Activated T-cell treated with anti-CD3 and anti-CD28 coated beads for 48 hours (primary cell): ENCODE data around the gene IGF2.

ENCODE experiments used
- DNase-seq: peaks from one replicate; pipeline ENCODE4 v3.0.0-alpha.2; 2020; ENCODE audit warnings: low read depth

The IGF2 gene

DNA sequence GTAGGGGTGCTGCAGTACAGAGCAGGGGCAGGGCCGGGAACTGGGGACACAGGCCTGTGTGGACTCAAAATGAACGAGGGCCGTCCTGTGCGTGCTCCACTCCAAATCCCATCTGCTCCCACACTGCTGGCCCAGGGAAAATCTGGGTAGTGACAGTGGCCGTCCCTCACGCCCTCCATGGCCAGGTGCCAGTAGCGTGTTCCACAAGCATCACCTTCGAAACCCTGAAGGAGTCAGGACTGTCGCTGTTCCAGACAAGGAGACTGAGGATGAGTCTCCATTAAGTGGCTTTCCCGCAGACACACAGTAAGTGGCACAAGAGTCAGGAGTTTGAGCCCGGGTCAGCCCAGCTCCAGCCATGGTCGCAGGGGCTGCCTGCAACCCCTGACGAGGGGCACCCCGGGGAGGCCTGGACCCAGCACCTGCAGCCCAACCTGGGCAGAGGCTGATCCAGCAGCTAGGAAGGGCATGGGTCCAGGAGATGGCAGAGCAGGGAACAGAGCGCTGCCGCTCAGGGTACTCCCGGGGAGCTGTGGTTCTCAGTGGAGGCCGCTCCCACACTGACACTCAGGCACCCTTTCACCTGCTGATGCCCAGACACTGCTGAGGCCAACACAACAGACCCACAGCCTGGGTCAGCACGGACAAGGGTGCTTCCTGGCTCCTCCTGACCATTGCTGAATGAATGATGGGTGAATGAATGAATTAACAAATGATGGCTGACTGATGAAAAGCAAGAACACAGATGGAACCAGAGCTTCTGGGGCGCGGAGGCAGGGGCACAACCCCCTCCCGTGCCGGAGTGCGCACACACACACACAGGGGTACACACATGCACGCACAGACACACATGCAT, 35.3 kb downstream of the IGF2 start:
- DNase-seq, result no peak

DNA sequence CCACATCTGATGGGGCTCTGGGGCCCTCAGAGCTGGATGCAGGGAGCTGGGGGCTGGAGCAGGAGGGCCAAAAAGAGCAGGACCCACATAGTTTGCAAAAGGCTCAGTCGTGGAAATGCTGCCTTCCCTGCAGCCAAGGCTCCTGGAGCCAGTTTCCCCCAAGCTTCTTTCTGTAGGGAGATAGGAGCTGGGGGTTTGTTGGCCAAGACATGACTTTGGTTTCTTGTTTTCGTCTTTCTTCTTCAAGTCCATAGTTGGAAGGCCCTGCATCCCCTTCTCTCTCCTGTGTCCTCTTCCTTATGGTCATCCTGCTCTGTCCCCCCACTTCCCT, 36.3 kb downstream of the IGF2 start:
- no peak for DNase-seq

DNA sequence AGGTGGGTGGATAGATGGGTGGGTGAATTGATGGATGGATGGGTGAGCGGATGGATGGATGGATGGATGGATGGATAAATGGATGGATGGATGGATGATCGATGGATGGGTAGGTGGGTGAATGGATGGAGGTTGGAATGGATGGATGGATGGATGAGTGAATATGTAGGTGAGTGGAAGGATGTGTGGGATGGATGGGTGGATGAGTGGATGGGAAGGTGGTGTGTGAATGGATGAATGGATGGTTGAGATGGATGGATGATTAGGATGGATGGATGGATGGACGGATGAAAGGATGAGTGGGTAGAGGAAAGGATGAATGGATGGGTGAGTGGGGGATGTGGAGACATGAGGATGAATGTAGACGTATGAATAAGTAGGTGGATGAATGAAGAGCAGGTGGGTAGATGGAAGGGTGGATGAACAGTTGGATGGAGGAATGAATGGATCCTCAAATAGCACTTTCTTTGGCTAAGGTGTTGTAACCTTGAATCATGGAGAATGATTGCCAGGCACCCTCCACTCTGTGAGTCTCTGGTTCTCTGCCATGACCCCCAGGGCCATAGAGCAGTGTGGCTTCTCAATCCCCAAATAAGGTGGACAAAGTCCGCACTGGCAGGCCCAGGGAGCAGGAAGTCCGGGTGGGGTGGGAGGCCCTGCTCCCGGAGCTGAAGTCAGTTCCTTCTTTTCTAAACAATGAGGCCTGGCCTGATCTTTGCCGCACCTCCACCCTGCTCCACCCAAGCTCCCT, 36.9 kb downstream of the IGF2 start:
- no peak for DNase-seq

DNA sequence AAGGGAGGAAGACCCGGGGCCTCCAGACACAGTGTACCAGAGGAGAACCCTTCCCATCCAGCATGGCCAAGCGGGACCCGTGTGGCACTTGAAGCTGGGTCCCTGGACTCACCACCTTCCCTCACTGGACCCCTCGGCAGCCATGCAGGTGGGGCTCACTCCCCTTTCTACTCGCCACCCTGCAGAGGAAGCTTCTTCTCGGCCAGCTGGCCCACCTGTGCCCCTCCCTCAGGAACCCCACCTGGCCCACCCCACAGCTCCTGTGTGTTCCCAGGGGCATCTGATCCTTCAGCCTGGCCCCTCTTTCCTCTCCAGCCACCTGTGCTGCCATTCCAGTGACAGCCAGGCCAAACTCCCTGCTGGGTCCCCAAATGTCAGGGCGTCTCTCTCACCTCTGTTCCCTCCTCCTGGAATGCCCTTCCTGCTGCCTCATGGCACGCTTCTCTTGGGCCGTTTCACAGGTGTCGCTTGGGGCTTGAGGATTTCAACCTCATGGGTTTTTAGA, 38.0 kb downstream of the IGF2 start:
- DNase-seq, result no peak

DNA sequence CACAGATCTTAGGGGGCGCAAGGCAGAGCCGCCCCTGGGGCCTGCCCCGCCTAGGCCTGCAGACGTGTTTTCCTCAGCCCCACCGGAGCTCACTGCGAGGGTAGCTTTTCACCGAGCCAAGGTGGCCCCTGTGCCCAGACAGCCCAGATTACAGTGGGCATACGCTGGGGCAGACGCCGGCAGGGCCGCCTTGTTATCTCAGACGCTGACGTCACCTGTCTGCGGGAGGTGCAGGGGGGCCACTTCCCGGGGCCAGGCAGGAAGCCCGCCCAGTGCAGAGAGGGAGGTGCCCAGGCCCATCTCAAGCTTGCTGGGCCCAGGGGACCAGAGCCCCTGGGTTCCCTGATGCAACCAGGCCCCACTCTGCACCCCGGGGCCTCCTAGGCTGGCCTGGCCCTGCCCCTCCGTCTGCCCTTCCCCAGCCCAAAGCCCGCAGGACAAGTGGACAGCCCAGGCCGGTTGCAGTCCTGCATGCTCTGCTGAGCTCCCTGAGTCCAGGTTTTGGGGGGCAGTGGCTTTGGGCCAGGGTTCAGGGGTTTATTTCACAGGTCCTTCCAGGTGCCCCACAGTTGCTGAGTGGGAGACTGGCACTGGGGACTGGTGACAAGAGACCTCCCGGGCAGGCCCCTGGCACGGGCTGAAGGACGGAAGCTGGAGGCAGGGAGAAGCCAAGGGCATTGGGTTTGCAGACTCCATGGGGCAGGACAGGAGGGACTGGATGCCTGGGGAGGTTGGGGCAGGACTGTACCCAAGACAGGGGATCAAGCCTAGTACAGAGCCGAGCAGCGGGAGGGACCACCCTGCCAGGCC, 38.6 kb downstream of the IGF2 start:
- no peak for DNase-seq

DNA sequence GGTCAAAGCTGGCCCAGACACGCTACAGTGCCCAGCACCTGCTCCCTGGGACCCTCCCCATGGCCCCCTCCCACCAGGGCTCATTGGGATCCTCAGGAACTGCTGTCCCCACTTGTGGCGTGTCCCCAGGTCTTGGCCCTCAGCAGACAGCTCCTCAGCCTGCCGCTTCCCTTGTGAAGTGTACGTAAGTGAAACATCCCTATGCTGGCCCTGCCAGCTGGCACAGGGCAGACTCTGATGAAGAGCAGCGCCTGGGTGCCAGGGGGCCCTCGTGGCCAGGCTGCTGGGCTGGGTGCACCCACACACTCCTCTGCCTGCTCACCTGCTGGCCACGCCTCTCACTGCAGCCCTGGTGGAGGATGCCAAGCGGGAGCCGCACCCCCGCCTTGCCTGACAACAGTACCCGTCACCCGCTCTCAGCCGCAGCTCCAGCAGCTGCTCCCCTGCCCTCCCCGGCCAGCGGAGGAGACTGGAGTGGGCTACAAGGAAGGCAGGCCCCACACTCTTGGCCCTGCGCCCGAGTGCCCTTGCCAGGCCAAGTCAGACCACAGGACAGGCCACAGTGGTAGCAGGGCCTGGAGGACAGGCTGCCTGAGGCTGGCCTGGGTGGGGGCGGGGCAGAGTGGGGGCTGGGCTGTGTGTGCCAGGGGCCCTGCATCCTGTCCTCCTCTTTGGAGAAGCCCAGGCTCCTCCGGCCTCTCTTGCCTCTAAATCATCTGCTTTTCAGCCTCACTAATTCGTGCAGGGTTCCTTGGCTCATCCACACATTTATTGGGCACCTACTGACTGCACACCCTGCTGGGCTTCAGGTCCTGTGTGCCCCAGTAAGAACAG, 39.5 kb downstream of the IGF2 start:
- DNase-seq, result no peak

DNA sequence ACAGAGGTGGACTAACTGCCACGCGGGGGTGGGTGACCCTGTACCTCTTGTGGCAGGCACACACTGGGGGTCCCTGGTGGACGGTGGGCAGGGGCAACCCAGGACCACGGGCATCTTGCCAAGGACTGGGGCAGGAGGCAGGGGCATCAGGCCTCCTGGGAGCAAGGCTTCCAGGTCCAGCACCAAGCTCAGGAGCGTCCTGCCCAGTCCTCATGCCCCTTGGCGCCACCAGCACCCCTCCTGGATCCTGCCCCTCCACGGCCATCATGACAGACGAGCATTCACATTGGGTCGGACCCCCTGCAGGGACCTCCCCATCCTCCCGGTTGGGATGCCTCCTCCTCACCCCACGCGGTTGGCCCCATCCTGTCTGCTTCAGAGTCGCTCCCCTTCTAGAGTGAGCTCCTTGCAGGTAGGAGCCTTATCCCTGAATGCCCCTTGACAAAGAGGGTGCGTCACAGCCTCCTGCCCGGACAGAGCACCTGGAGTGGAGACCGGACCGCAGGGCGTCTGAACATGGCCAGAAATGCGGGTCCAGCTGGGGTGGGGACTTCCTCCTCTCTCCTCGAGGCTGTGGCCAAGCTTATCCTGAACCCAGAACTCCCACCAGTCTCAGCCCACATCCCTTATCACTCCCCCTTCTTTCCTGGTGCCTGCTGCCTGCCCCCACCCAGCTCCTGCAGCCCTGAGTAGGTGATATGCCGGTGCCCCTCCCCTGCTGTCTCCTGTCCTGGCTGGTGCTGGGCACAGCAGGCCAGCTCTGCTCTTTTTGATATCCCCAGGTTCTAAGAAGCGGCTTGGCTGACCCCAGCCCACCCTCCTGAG, 40.3 kb downstream of the IGF2 start:
- DNase-seq, result no peak

DNA sequence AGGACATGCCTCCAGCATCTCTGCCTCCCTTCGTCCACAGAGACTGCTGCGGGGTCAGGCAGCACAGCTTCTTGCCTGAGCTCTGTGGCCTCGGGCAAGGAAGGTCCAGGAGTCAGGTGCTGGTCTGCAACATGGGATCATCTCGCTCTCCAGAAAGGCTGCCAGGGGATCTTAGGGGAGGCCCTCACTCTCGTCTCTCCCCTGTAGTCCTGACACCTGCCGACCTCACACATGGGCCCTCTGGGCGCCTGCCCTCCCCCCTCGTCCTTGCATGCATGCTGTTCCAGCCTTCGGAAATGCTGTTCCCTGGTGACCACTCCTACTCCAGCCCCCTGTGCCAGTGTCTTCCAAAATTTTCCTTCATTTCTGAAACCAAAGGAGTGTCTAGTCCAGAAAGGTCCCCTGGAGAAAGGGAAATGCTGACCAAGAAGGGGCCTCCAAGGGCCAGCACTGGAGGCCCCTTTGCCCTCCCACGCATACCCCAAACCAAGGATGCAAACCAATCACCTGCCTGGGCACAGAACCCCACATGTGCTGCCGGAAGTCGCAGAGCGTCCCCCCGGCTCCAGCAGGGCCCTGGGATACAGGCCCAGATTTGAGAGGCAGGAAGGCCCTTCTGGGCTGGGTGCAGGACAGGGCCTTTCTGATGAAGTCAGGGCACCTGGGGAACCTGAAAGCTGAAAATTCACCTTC, 41.0 kb downstream of the IGF2 start:
- DNase-seq, result no peak

DNA sequence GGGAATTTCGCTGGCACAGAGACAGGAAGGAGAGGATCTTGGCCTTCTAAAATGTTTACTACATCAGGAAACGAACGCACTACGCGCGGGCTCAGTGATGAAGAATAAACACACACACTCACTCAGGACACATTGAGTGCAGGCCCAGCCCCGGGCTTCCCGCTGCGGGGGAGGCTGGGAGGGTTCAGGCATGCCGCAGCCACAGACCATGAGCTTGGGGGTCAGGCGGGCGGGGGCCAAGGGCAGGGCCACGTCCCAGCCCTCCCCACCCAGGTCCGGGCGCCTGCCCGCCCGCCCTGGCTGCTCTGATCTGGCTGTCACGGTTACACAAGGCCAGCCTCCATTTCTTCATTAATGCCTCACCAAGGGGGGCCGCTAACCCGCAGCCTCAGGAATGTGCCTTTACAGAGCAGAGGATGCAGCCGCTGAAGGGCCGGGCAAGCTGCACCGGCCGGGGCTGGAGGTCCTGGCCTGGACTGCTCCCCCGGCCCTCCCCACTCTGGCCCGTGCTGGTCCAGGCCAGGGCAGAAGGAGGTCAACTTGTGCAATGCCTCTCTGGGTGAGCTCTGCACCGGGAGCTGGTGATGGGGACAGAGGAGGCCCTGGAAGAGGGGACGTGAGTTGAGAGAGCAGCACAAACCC, 41.7 kb downstream of the IGF2 start:
- no peak for DNase-seq

DNA sequence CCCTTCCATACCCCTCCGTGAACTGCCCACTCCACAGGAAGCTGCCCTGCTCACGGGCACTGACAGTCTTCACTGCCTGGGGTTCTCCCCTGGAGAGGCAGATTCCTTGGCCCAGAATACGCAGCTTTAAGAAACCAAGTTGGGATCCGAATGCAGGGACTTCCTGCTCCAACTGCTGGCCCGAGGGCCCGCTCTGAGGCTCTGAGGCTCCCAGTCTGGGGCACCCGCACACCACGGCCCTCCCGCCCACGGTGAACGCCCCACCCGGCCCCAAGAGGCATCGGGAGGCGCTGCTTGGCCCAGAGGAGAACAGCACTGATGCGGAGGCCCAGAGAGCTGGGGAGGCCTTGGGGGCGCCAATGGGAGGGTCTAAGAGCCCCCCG, 42.3 kb downstream of the IGF2 start:
- no peak for DNase-seq

DNA sequence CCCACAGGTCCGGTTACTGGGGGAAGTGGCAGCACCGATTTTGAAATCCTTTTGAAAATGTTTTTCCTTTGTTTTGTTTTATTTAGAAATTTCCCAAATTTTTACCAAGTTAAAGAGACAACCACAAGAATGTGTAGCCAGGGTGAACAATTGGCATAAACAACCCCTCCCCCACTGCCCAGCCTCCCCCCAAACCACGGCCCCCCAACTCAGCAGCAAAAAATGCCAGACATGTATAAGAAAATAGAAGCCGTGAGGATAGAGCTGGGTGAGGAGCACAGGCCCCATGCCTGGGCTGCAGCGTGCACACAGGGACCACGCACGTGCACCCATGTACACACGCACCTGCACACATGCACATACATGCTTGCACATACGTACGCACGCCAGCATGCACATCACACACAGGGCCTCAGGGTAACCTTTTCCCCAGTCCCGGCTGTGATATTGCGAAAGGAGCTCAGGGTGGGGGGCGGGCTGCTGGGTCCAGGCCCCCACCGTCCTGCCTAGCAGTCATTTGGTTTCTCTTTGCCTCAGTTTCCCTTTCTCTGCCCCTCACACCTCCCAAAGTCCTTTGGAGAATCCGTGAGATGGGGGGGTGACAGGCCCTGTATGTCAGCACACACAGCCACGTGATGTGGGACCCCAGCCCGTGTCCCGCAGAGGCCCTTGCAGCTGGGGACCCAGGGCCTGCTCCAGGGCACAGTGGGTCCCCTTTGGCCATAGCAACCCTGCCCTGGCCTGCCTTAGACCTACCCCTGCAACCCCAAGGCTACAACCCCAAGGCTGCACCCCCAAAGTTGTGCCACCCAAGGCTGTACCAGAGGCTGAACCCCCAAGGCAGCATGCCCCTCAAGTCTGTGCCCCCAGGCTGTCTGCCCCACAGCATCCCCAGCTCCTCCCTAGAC, 42.9 kb downstream of the IGF2 start:
- no peak for DNase-seq

DNA sequence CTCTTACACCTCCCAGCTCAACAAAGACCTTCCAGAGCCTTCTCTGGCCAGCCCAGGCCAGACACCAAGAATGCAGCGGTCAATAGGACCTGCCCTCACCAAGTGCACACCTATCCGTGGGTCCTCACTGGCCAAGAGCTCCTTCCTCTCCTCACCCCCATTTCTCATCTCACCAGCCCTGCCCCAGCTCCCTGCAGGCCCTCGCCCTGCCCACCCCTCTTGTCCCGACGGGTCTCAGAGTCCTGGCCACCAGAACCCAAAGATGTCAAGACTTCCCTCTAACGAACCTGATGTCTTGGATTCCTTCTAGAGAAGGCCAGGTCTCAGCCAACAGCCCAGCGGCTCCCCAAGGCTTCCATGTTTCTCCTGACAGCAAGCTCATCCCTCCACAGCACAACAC, 43.6 kb downstream of the IGF2 start:
- DNase-seq, result no peak

DNA sequence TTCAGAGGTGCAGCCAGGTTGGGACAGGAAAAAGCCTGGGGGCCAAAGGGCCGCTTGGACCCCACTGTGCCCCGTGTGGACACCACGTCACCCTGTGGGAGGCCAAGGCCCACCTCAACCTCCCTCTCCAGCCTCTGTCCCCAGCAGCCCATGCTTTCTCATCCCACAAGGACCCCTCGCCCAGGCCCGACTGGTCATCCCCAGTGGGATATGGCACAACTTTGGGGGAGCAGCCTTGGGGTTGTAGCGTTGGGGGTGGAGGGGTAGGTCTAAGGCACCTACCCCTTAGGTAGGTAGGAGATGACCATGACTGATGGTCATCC, 44.0 kb downstream of the IGF2 start:
- DNase-seq, result no peak

DNA sequence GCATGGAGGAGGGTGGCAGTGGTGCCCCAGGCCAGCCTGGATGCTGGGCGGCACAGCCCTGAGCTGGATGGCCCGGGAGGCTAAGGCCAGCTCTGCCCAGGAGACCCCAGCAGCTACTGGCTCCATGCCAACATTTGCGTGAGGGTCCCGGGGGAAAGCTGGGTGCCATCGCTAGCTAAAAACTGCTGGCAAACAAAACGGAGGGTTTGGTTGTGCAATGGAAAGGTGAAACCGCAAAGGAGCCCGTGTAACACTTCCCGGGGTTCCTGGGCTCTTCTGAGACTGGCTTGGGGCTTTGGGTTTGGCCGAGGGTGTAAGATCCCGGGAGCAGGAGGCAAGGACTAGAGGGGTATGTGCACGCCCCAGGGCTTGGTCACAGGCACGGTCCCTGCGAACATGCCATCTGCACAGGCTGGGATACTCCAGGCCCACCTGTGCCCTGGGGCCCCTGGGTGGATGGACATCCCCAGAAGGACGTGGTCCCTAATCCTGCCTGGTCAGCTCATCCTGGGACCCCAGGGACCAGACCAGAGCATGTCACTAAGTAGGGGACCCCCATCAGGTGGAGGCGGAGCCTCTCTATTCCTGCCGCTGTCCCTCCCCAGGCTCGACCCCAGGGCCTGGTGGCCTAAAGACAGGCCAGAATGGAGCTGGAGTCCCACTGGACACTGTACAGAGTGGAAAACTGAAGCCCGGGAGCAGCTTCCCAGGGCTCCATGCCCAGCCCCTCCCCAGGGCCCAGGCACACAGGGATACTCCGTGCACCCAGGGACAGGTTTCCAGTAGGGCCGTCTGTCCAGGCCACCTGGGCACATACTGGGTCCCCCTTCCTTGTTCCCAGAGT, 44.6 kb downstream of the IGF2 start:
- no peak for DNase-seq

DNA sequence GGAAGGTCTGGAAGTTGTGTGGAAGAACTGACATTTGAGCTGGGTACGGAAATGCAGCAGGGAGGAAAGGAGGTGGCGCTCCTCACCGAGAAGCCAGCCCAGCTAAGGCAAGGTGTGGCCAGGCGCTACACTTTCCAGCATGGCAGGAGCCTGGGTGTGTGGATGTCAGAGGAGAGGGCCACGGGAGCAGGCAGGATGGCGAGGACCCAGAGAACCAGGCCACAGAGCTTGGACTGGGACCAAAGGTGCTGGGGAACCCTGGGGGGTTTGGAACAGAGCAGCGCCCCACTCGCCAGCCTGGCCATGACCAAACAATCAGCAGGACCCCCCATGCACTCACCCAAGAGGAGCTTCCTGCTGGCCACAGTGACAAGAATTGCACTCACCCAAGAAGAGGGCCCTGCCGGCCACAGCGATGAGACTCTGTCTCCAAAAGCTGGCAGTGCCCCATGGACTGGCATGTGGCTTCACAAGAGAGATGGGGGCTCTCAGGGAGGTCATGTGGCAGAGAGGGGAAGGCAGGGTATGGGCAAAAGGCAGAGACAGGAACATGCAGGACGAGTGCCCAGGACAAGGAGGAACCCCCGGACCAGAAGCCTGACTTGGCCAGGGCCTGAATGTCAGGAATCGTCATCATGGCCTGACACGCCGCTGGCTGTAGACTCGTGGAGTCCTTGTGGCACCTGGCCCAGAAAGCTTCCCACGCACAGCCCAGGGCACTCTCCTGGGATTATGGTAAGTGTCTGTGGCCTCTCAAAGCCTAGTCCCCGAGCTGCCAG, 45.4 kb downstream of the IGF2 start:
- DNase-seq, result no peak

DNA sequence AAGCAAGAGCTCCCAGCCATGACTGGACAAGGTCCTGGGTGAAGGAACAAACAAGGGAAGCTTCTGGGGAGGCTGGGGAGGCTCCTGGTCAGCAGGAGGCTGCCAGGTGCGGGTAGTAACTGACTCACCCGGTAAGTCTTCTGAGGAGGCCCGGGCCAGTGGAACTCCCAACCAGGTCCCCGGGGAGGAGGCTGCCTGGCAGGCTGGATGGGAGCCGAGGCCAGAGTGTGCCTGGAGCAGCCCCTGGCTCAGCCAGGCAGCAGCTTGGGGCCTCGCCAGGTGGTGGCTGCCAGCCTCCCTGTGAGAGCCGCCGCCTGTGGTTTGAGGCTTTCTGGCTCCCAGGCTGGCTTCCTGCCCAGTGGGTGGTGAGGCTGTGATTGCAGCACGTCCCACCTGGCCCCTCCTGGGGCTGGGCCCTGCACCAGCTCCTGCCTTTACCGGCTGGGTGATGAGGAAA, 46.2 kb downstream of the IGF2 start:
- DNase-seq, result peak; percentile 39

DNA sequence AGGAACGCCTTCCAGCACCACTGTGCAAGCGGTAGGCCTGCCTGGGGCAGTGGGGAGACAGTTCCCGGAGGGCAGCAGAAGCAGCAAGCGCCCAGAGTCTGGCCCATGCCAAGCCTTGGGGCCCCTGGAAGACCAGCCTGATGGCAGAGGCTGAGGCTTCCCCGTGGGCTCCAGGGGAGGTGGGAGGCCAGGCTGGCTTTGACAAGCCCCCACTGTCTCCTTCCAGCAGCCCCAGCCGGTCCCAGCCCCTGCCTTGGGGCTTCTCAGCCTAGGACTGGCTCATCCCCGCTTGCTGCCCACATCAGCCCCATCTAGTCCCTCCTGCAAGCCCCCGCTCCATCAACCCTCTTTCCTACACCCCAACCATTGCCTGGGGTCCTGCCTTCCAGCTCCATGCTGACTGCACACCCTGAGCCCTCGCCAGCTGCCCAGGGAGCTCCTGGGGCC, 46.7 kb downstream of the IGF2 start:
- DNase-seq, result no peak
